ENCODE data around the gene KIAA0825.
"Not testable (repeated sequence)": the region's sequence is repeated elsewhere in the genome, so short reads cannot be mapped to it uniquely, and the experiment has no call there.

The KIAA0825 gene

GRCh38 chr5:94362857-94363256 is 255.5 kb downstream of the KIAA0825 start:
- DNase-seq (ENCODE audit: low read depth): no peak

GRCh38 chr5:94361832-94362796 is 256.3 kb downstream of the KIAA0825 start:
- DNase-seq (ENCODE audit: low read depth): no peak

- no peak for DNase-seq (ENCODE audit: low read depth)
Observed at GRCh38 chr5:94361161-94361560, 257.2 kb downstream of the KIAA0825 start.

- no peak for DNase-seq (ENCODE audit: low read depth)
Observed at GRCh38 chr5:94360382-94361130, 257.8 kb downstream of the KIAA0825 start.

- DNase-seq (ENCODE audit: low read depth): no peak
Observed at GRCh38 chr5:94359880-94360279, 258.5 kb downstream of the KIAA0825 start.

GRCh38 chr5:94355811-94356210 is 262.6 kb downstream of the KIAA0825 start:
- DNase-seq (ENCODE audit: low read depth): no peak

GRCh38 chr5:94354837-94355485 is 263.4 kb downstream of the KIAA0825 start:
- DNase-seq (ENCODE audit: low read depth): not testable (repeated sequence)

- no peak for DNase-seq (ENCODE audit: low read depth)
Observed at GRCh38 chr5:94353605-94354004, 264.8 kb downstream of the KIAA0825 start.

- DNase-seq (ENCODE audit: low read depth): no peak
Observed at GRCh38 chr5:94347130-94347529, 271.3 kb downstream of the KIAA0825 start.

GRCh38 chr5:94345257-94345656 is 273.1 kb downstream of the KIAA0825 start:
- no peak for DNase-seq (ENCODE audit: low read depth)

- no peak for DNase-seq (ENCODE audit: low read depth)
Observed at GRCh38 chr5:94337617-94338016, 280.8 kb downstream of the KIAA0825 start.

- DNase-seq (ENCODE audit: low read depth): no peak
Observed at GRCh38 chr5:94335936-94336335, 282.5 kb downstream of the KIAA0825 start.

- DNase-seq (ENCODE audit: low read depth): no peak
Observed at GRCh38 chr5:94329115-94329514, 289.3 kb downstream of the KIAA0825 start.

GRCh38 chr5:94326586-94326985 is 291.8 kb downstream of the KIAA0825 start:
- DNase-seq (ENCODE audit: low read depth): no peak

GRCh38 chr5:94316916-94317838 is 301.2 kb downstream of the KIAA0825 start:
- DNase-seq (ENCODE audit: low read depth): no peak

- no peak for DNase-seq (ENCODE audit: low read depth)
Observed at GRCh38 chr5:94314460-94315131, 303.8 kb downstream of the KIAA0825 start.

- DNase-seq (ENCODE audit: low read depth): no peak
Observed at GRCh38 chr5:94313696-94314095, 304.7 kb downstream of the KIAA0825 start.

- DNase-seq (ENCODE audit: low read depth): no peak
Observed at GRCh38 chr5:94313188-94313587, 305.2 kb downstream of the KIAA0825 start.

- DNase-seq (ENCODE audit: low read depth): no peak
Observed at GRCh38 chr5:94312298-94312697, 306.1 kb downstream of the KIAA0825 start.

GRCh38 chr5:94310833-94311232 is 307.6 kb downstream of the KIAA0825 start:
- DNase-seq (ENCODE audit: low read depth): no peak

GRCh38 chr5:94309141-94309540 is 309.3 kb downstream of the KIAA0825 start:
- no peak for DNase-seq (ENCODE audit: low read depth)
